Measurements from ENCODE around the gene DENND11.

- no peak for TF ChIP-seq CTCF (conservative IDR thresholded peaks at IDR 0.05; ENCODE audit: low read depth, low read length)
- no peak for TF ChIP-seq RCOR1 (IDR thresholded peaks at IDR 0.05; ENCODE audit: insufficient replicate concordance, low read length)
Observed at GRCh38 chr7:141704112-141704511, 2.1 kb upstream of the DENND11 start.

Data from IMR-90 (cell line).